GM18868 (cell line): Measurements from ENCODE around the gene MBOAT2.

Source experiments
- ATAC-seq: cut with Tn5 transposase; IDR thresholded peaks from one replicate; pipeline ENCODE4 v1.9.1; 2021; ENCODE audit warnings: mild to moderate bottlenecking, moderate library complexity; ENCODE audit not compliant: unreplicated experiment

MBOAT2 gene

GRCh38 chr2:8862230-8862629 is 141.3 kb downstream of the MBOAT2 start:
- no peak for ATAC-seq

GRCh38 chr2:8861797-8862196 is 141.7 kb downstream of the MBOAT2 start:
- no peak for ATAC-seq

- no peak for ATAC-seq
Observed at GRCh38 chr2:8860239-8860638, 143.2 kb downstream of the MBOAT2 start.

- no peak for ATAC-seq
Observed at GRCh38 chr2:8858910-8859309, 144.6 kb downstream of the MBOAT2 start.

- ATAC-seq = no peak
Observed at GRCh38 chr2:8858264-8858663, 145.2 kb downstream of the MBOAT2 start.

- ATAC-seq = no peak
Observed at GRCh38 chr2:8857709-8858108, 145.8 kb downstream of the MBOAT2 start.

- ATAC-seq = no peak
Observed at GRCh38 chr2:8856176-8856575, 147.3 kb downstream of the MBOAT2 start.

- ATAC-seq = no peak
Observed at GRCh38 chr2:8855010-8855409, 148.5 kb downstream of the MBOAT2 start.

- ATAC-seq = no peak
Observed at GRCh38 chr2:8853426-8853825, 150.1 kb downstream of the MBOAT2 start.

GRCh38 chr2:8851811-8852560 is 151.5 kb downstream of the MBOAT2 start:
- no peak for ATAC-seq

GRCh38 chr2:8850845-8851487 is 152.5 kb downstream of the MBOAT2 start:
- ATAC-seq = no peak

GRCh38 chr2:8849327-8849726 is 154.2 kb downstream of the MBOAT2 start:
- ATAC-seq = no peak

- no peak for ATAC-seq
Observed at GRCh38 chr2:8848328-8849100, 155.0 kb downstream of the MBOAT2 start.

- ATAC-seq = no peak
Observed at GRCh38 chr2:8847400-8847799, 156.1 kb downstream of the MBOAT2 start.

GRCh38 chr2:8841932-8842331 is 161.6 kb downstream of the MBOAT2 start:
- ATAC-seq = no peak

GRCh38 chr2:8840475-8841091 is 162.9 kb downstream of the MBOAT2 start:
- no peak for ATAC-seq

- ATAC-seq = no peak
Observed at GRCh38 chr2:8839189-8839965, 164.1 kb downstream of the MBOAT2 start.

- ATAC-seq = no peak
Observed at GRCh38 chr2:8837795-8838140, 165.7 kb downstream of the MBOAT2 start.

- peak; percentile 95 for ATAC-seq
Observed at GRCh38 chr2:8836971-8837794, 166.3 kb downstream of the MBOAT2 start, which contains the start of gene KIDINS220. TSS of gene KIDINS220 (minus strand) at chr2:8837613. CDS start at chr2:8827093, 10,520 bp downstream.

- ATAC-seq = no peak
Observed at GRCh38 chr2:8835279-8835678, 168.2 kb downstream of the MBOAT2 start.
